HG02840 (cell line): ENCODE data around the gene ANXA6.

Experiments used
- ATAC-seq: cut with Tn5 transposase; IDR thresholded peaks from one replicate; pipeline ENCODE4 v1.9.1; 2021; ENCODE audit warnings: mild to moderate bottlenecking, moderate library complexity, moderate number of reproducible peaks; ENCODE audit not compliant: unreplicated experiment, low FRiP score

ANXA6 gene

DNA sequence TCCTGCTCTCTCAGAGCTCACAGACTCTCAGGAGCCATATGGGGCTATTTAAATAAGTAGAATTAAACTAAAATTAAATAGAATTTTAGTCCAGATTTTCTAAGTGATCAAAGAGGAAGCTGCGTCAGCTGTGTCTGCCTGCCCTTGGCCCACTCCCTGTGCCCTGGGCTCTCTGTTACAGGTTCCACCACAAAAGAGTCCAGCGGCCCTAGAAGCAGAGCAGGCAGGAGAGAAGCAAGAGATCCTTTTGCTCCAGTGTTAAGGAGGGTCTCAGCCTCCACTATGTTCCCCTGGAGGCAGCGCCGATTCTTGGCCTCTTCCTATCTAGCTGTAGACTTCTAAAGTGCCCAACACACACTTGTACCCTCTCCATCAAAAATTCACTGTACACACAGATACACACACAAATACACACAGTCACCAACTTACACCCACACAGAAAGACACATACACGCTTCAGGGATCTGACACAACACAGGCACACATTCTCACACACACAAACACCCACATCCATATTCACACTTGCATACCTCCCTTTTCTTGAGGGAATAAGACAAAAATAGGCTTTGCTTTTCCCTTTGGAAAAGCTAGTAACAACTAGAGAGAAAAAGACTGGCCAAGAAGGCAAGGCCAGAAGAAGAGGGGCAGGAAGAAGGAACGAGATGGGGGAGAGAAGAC, 71.2 kb downstream of the ANXA6 start:
- ATAC-seq = no peak

DNA sequence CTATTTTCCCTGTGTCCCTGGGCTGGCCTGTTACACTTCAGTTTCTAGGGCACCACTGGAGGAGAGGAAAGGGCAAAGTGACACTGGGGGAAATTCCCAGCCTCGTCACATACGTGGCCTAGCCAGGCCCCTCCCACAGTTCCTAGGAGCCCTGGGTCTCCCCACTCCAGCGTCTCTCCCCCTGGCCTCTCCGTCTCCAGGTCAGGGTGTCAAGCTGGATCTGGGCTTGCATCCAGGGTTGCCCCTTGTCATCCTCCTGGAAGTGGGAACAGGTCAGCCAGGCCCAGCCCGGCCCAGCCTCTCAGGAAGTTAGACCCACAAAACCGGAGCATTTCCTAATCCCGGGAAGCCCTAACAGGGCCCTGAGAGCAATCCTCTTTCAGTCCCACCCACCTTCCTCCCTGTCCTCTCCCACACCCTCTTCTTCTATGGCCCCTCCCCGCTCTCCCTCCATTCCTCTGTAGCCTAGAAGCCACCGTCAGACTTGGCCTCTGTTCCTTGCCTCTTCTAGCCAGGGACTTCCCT, 72.0 kb downstream of the ANXA6 start:
- no peak for ATAC-seq

DNA sequence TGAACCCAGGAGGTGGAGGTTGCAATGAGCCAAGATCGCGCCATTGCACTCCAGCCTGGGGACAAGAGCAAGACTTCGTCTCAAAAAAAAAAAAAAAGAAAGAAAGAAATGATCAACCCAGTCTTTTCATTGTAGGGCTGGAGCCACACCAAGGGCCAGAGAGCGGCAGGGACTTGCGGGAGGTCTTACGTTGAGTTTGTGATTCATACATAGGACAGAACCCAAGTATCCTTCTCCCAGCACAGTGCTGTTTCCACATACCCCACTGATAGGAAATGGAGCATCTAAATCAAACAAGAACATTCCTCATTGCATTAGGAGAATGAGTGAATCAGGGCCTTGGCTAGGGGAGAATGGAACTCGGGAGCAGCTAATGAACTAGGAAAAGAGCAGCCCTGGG, 73.2 kb downstream of the ANXA6 start:
- no peak for ATAC-seq

DNA sequence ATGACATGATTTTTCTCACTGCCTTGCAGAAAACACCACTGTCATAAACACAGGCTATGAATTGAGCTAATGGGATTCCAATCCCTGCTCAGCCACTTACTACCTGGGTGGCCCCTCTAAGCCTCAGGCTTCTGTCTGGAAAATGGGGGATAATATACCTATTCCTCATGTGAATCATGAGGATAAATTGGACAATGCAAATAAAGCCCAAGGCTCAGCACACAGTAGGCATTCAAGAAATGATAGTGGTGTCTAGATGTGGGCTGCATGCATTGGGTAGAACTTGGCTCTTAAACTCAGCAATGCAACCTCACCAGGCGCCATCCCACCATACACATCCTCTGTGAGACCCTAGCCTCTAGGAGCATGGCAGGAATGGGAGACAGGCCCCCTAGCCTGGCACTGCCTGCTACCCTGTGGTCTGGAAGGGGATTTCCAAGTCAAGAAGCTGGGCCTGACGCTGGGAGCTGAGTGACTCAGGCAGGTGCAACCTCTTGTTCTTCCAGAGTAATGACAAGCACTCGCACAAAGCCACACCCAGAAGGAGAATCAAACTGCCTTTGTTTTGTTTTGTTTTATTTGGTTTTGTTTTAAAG, 74.4 kb downstream of the ANXA6 start:
- ATAC-seq = no peak

DNA sequence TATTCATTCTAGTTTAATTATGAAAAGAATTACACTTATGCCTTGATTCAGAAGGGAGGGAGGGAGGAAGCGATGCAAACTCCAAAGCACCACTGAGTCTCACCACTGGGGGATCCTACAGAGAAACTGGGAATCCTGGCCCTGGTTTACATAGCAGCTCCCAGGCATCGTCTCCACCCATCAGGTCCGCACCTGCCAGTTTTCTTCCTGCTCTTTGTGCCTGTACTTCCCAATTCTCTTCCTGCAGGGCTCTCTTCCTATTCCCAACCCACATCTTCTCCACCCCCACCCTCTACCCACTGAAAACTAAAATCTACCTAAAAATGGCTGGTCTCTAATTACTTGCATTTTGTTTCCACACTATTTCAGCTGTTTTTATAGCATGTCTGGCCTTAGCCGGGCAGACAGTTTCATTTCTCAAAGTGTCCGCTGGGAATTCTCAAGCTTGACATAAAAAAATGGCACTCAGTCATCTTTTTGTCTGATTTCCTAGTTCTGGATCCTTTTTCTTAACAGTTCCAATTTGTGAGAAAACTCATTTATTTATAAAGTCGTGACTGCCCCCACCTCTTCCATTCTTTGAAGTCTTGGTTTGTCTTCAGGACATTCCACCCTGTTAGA, 75.2 kb downstream of the ANXA6 start:
- no peak for ATAC-seq

DNA sequence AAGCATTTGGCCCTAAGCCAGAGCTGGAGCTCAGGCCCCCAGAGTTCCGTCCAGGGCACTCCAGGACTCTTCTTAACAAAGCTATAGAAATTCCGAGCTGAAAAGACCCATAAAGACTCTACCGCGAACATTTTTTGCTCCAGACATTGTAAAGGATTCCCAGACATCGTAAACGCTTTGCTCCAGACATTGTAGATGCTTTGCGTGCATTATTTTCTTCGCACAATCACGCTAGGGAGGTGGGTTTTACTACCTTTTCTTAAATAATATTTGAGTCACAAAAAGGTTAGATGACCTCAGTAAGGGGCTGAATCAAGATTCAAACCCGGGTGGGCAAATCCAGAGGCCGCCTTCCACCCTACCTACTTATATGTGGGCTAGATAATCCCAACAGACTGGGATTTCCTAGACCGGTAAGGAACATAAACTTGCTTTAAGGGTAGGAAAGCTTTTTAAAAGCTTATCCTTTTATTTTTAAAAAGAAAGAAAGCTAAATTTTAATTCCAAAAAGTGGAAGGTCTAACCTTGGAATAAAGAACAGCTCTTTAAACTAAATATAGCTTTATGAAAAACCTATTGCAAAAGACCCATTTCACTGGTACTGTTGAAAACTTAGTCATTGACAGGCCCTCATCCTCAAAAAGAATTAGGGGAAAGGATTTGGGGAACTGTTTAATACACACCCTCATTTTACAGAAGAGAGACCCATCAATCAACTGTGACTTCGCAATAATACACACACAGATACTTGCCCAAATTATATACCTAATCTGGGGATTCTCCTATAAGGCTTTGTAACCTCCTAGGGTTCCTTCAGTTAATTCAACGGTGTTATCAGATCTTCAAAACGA, 75.9 kb downstream of the ANXA6 start:
- ATAC-seq = no peak

DNA sequence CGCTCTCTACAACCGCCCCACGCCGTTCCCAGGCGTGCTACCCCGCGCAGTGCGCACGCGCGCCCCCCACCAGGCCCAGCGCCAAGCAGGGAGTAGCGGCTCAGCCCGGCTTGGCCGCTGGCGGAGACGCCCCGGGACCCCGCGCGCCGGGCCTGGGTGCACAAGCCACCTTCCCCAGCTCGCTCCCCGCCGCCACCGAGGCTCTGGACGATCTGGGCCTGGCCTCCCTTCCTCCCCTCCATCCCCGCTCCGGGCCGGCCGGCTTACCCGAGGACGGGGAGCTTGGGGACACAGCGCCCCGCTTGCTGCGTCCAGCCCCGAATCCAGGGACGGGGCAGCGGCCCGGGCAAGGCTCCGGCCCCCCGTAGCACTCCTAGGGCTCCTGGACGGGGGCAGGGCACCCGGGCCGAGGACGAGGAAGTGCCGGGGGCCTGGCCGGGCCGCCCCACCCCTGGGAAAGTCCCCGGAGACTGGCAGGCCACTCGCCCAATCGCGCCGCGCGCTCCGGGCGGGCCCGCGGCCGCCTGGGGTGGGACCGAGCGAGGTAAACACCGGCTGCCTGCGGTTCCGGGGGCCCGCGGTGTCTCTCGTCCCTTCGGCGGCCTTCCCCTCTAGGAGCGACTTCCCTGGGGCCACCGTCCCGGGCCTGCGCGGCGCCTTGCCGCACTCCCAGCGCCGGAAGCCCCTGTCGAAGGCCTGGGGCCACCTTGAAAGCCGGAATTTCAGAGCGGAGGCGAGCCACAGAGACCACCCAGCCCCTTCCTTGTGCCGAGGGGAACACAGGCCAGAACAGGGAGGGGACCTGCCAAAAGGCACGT, 76.8 kb downstream of the ANXA6 start, which contains the start of gene TNIP1:
TSS of gene TNIP1 (minus strand) at position 422 of the 818 bp plus-strand sequence. CDS start 15,939 bp downstream, outside the sequence.
- peak; percentile 69 for ATAC-seq

DNA sequence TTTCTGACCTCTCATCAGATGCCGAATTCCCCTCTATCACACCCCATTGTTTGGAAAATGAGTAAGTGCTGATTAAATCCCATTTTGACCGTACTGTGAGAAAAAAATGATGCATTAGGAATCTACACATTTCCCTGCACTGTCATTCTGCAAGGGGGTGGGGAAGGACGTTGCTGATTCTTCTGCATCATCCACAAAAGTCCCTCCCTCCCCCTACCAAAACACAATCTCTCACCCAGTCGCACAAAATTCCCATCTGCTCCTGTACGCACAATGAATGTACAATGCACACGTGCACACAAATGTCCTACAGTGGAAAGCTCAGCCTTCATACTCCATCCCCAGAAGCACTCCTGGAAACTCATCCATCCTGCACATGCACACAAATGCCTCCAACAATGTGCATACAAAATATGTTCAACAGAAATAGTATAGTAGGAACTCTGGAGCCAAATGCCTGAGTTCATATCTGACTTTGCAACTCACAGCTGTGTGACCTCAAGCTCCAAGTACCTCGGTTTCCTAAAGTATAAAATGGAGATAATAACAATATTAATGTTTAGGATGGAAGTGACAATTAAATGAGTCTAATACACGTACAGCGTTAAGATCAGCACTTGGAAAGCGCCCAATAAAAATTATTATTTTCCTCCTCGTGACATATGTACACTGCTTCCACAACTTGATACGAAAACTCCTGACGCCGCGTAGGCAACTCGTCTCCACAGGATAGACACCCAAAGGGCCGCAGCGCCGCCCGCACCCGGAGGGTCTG, 77.6 kb downstream of the ANXA6 start:
- ATAC-seq = no peak

DNA sequence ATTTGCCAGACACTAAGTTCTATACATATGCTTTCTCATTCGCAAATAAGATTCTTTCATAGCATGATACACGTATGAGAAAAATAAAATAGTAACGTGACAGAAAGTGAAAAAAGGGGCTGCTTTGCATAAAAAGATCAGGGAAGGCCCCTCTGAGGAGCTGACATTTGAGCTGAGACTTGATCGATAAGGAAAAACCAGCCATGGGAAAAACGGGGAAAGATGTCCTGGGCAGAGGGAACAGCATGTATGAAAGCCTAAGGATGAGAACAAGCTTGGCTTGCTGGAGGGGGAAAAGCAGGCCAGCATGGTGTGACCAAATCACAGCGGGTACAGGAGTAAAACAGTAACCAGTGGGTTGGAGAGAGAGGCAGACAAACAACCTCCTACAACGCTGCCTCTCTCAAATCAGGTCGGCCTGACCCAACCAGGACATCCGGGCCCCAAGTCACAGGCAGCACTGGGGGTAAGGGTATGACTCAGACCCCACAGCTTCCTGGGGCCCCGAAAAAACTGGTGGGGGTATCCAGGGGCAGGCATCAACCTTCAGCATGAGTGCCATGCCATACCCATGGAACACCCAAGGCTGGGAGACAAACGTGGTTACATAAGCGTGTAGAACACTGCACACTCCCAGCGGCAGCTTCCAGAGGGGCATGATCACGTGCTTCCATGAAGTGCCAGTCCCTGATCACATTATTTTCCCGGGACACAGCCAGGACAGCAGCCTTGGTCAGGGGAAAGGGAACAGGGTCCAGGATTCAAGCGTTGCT, 78.9 kb downstream of the ANXA6 start:
- peak; percentile 37 for ATAC-seq

DNA sequence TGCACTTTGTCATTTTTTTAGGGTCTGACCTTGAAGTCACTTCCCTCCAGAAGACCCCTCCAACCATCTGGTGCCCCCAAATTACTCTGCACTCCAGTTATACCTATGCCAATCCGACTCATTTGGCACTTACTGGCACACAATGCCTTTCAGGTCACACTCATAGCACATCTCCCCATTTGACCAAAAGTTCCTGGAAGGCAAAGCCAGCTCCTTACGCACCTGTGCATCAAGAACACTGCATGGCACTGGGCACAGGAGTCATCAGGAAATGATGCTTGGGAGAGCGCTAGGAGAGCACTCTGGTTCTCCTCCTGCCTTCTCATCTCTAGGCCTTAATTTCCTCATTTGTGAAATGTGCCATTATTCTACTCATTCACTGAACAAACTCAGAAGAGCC, 79.6 kb downstream of the ANXA6 start:
- ATAC-seq = no peak

DNA sequence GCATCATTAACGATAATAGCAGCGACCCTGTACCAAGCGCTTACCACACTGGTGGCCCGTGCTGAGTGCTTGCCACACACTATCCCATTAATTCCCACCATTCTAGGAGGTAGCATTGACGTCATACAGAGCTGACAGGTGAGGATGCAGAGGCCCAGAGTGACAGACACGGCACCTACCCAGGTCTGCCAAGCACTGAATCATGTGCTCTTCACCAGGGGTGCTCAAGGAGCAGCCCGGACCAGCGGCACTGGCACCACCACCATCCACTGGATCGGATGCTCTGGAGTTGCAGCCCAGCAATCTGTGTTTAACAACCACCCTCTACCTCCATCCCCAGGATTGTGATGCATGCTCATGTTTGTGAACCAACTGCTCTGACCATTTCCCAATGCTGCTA, 80.2 kb downstream of the ANXA6 start:
- no peak for ATAC-seq

DNA sequence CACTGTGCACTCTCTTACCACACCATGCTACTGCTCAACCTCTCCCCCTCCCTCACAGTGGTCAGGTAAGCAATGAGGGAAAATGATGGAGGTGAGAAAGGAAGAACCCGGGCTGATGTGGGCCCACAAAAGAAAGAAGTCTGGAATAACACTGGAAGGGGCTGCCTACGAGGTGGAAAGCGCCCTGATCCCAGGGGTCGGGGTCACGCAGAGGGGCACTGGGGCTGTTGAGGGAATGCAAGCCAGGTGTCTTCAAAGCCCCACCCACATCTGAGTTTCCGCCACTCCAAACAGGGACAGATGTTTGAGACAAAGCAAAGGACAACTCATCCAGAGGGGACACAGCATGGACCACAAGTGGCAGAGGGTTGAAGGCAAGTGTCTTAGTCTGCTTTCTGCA, 81.0 kb downstream of the ANXA6 start:
- ATAC-seq = no peak

DNA sequence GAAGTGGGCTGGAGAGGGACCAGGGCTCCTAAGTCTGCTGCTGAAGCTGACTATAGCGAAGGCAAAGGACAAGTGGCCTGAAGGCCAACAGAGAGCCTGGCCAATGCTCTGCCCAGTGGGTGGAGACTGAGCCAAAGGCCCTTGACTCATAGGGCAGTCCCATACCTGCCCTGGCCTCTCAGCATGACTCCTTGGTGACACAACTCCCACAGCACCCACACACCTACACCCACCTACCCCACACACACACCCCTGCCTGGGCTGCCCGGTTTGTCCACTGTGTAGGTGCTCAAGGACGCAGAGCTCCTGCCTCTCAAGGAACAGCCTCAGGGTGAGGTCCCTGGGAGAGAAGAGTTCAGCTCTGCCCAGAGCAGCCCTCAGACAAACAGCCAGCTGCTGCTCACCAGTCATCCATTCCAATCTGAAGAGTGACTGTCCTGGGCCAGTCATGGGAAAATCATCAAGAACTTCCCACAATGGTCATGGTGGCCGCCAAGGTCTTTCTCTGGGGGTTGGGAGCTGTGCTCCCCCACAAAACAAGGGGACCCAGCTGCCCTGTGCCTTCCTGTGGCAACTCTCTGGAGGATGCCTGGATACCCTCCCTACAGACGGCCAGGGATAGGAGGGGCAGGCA, 81.8 kb downstream of the ANXA6 start:
- ATAC-seq = no peak

DNA sequence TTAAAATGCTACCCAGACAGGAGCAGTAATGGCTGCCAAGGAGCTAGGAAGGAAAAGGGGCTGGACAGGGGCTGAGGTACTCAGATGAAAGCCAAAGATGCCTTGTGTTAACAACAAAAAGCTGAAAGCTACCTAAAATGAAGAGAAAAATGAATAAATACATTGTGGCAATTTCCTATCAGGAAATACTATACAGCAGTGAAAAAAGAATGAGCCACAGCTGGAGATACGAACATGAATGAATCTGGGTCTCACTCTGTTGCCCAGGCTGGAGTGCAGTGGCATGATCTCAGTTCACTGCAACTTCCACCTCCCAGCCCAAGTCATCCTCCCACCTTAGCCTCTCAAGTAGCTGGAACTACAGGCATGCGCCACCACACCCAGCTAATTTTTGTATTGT, 83.0 kb downstream of the ANXA6 start:
- no peak for ATAC-seq

DNA sequence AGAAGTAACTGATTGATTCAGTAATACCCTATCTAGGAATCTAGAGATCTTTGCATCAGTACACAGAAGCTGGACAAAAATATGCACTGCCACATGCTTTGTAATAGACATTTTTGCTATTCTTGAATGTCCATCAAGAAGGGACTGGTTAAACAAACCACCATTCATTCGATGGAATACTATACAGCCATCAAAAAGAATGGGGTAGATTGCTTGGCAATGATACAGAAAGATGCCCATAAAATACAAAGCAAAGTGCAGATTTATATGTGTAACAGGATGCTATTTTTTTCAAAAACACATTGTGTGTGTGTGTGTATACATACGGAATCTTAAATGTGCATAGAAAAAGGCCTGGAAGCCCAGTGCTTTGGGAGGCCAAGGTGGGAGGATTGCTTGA, 84.3 kb downstream of the ANXA6 start:
- ATAC-seq = no peak

DNA sequence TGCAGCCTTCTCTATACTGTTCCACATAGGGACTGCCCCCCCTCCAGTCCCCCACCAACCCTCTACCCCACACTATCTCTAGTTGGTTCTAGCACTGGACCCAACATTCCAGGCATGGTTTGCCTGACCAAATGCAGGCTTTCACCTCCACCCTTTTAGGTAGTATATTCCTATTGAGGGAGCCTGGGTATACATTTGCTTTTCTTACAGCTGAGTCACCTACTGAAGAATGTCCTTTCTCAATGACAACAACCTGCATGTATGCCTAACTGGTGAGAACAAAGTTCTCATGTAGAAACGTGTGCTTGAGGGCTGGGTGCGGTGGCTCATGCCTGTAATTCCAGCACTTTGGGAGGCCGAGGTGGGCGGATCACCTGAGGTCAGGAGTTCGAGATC, 85.0 kb downstream of the ANXA6 start:
- ATAC-seq = no peak

DNA sequence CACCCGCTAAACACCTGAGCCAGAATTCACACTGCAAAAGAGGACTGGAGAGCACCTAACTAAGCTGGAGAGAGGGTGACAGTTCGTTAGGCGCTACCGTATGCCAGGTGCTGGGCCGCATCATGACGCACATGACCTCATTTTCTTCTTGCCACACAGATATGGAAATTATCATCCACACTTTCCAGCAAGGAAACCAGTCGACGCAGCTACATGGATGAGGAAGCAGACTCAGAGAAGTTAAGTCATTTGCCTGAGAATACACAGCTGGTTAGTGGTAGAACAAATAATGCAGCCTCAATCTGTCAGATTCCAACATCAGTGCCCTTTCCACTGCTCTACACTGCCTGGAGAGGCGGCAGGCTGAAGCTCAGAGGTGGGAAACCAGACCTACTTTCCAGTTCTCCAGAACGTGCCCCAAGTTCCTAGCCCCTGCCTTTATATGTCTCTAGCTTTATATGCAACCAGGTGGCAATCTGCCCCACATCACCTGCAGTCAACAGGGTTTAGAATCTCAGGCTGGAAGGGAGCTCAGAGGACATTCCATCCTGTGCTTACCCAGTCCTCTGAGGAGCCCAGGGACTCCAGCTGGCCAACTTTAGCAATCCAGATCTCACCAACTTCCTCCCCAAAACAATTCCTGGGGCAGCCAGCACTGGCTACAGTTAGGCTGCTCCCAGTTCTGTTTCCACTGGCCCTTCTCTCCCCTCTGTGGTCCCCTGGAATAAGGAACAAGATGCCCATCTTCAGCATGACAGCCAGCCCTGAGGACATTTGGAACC, 85.5 kb downstream of the ANXA6 start:
- no peak for ATAC-seq
